Glomerular endothelial cell (primary cell): ENCODE data around the gene FOXK2. TPM values are rescaled to one million over a fixed set of nuclear protein-coding genes. Genes with fewer than 3 reads are reported as not detected.

Experiments
- DNase-seq: peaks from one replicate; pipeline ENCODE4 v3.0.0-alpha.2; 2011; ENCODE audit warnings: low read depth, low spot score; ENCODE audit errors: extremely low read depth
- total RNA-seq: library from RNA; depleted of rRNA; stranded (reverse); fragments of >200 nt; gene quantifications from 2 replicates; pipeline ENCODE4 v1.2.3, GENCODE V29; 2015

Gene FOXK2
- total RNA-seq, 1 donor from 2014 or later: 55.0 TPM

- no peak for DNase-seq
Measured at GRCh38 chr17:82586576-82587233, 67.2 kb downstream of the FOXK2 start.

GRCh38 chr17:82587234-82588086, 67.9 kb downstream of the FOXK2 start:
- DNase-seq: no peak

GRCh38 chr17:82588266-82589175, 69.0 kb downstream of the FOXK2 start:
- DNase-seq: no peak

GRCh38 chr17:82589851-82590180, 70.3 kb downstream of the FOXK2 start:
- DNase-seq: no peak

GRCh38 chr17:82590216-82590615, 70.7 kb downstream of the FOXK2 start:
- no peak for DNase-seq

GRCh38 chr17:82590881-82591539, 71.5 kb downstream of the FOXK2 start:
- DNase-seq: no peak

GRCh38 chr17:82592289-82592766, 72.8 kb downstream of the FOXK2 start:
- DNase-seq: no peak

GRCh38 chr17:82592767-82593589, 73.4 kb downstream of the FOXK2 start:
- no peak for DNase-seq

- no peak for DNase-seq
Measured at GRCh38 chr17:82593590-82594087, 74.1 kb downstream of the FOXK2 start.

- DNase-seq: no peak
Measured at GRCh38 chr17:82594571-82594970, 75.0 kb downstream of the FOXK2 start.

- no peak for DNase-seq
Measured at GRCh38 chr17:82595893-82596292, 76.4 kb downstream of the FOXK2 start.

GRCh38 chr17:82596296-82596695, 76.8 kb downstream of the FOXK2 start:
- DNase-seq: no peak

- no peak for DNase-seq
Measured at GRCh38 chr17:82596837-82597672, 77.5 kb downstream of the FOXK2 start.

GRCh38 chr17:82598256-82599119, 79.0 kb downstream of the FOXK2 start:
- no peak for DNase-seq

GRCh38 chr17:82599674-82600661, 80.4 kb downstream of the FOXK2 start:
- DNase-seq: no peak

GRCh38 chr17:82600731-82601446, 81.4 kb downstream of the FOXK2 start:
- DNase-seq: no peak
